CD4-positive, CD25-positive, alpha-beta regulatory T cell (primary cell): ENCODE data around the gene GPR33. TPM values are rescaled to one million over a fixed set of nuclear protein-coding genes. Genes with fewer than 3 reads are reported as not detected.

ENCODE experiments used
- ATAC-seq, 2 donors: fragments of 150-1000 bp; cut with Tn5 transposase; one replicate each; pipeline ENCODE4 v1.10.0; 2021; ENCODE audit warnings: low read depth in 2 of 2, moderate number of reproducible peaks in 2 of 2, moderate library complexity in 1 of 2
- DNase-seq, 3 donors: peaks; one replicate each; pipeline versions ENCODE4 v3.0.0 to v3.0.0-alpha.2; 2012 to 2022; ENCODE audit warnings: mixed read lengths in 1 of 3
- H3K27ac ChIP-seq: one replicate; pipeline ENCODE4 v1.7.0; 2013; ENCODE audit warnings: mild to moderate bottlenecking, low read length; ENCODE audit not compliant: insufficient read depth, poor library complexity, severe bottlenecking
- H3K27me3 ChIP-seq: one replicate; pipeline ENCODE4 v1.7.0; 2013; ENCODE audit warnings: low read length; ENCODE audit not compliant: control insufficient read depth, insufficient read depth
- H3K36me3 ChIP-seq: one replicate; pipeline ENCODE4 v1.7.0; 2013; ENCODE audit warnings: mild to moderate bottlenecking, low read length, moderate library complexity; ENCODE audit not compliant: control insufficient read depth, insufficient read depth
- H3K4me1 ChIP-seq: 2 replicates; pipeline ENCODE4 v1.7.0; 2013; ENCODE audit warnings: mild to moderate bottlenecking, low read length; ENCODE audit not compliant: insufficient read depth, control insufficient read depth, poor library complexity, severe bottlenecking
- H3K4me3 ChIP-seq: one replicate; pipeline ENCODE4 v1.7.0; 2013; ENCODE audit warnings: low read depth, mild to moderate bottlenecking, low read length, moderate library complexity
- H3K9me3 ChIP-seq, 2 experiments: 1 replicate in 1 of 2; 2 replicates in 1 of 2; pipeline ENCODE4 v1.7.0; 2013; ENCODE audit warnings: low read length in 2 of 2, mild to moderate bottlenecking in 1 of 2, moderate library complexity in 1 of 2; ENCODE audit not compliant: control insufficient read depth in 2 of 2
- H3K27ac Mint-ChIP-seq, 3 donors: one replicate each; pipeline ENCODE4 v1.8.0; 2020 to 2022; ENCODE audit warnings: mild to moderate bottlenecking in 3 of 3, mixed read lengths in 3 of 3, moderate library complexity in 2 of 3
- H3K27me3 Mint-ChIP-seq: one replicate; pipeline ENCODE4 v1.8.0; 2022; ENCODE audit warnings: mild to moderate bottlenecking, mixed read lengths
- H3K36me3 Mint-ChIP-seq: one replicate; pipeline ENCODE4 v1.8.0; 2020; ENCODE audit warnings: mixed read lengths
- H3K4me1 Mint-ChIP-seq, 4 donors: one replicate each; pipeline ENCODE4 v1.8.0; 2020 to 2022; ENCODE audit warnings: mixed read lengths in 4 of 4, mild to moderate bottlenecking in 1 of 4
- H3K4me3 Mint-ChIP-seq, 4 donors: one replicate each; pipeline ENCODE4 v1.8.0; 2020 to 2022; ENCODE audit warnings: mild to moderate bottlenecking in 4 of 4, mixed read lengths in 4 of 4, moderate library complexity in 3 of 4
- H3K9me3 Mint-ChIP-seq, 7 donors: one replicate each; pipeline ENCODE4 v1.8.0; 2020 to 2022; ENCODE audit warnings: mixed read lengths in 7 of 7, mild to moderate bottlenecking in 3 of 7, moderate library complexity in 2 of 7
- polyA plus RNA-seq, 4 donors: library from polyadenylated mRNA; unstranded; fragments of 300-500 nt; fragmentation: Illumina TruSeq; gene quantifications; one replicate each; pipeline ENCODE4 v1.2.3, GENCODE V29; 2021
- total RNA-seq: library from RNA; stranded (reverse); gene quantifications from one replicate; pipeline ENCODE4 v1.2.3, GENCODE V29; 2022

GPR33 gene
- total and polyA plus RNA-seq, 5 donors from 2014 or later, result not detected

DNA sequence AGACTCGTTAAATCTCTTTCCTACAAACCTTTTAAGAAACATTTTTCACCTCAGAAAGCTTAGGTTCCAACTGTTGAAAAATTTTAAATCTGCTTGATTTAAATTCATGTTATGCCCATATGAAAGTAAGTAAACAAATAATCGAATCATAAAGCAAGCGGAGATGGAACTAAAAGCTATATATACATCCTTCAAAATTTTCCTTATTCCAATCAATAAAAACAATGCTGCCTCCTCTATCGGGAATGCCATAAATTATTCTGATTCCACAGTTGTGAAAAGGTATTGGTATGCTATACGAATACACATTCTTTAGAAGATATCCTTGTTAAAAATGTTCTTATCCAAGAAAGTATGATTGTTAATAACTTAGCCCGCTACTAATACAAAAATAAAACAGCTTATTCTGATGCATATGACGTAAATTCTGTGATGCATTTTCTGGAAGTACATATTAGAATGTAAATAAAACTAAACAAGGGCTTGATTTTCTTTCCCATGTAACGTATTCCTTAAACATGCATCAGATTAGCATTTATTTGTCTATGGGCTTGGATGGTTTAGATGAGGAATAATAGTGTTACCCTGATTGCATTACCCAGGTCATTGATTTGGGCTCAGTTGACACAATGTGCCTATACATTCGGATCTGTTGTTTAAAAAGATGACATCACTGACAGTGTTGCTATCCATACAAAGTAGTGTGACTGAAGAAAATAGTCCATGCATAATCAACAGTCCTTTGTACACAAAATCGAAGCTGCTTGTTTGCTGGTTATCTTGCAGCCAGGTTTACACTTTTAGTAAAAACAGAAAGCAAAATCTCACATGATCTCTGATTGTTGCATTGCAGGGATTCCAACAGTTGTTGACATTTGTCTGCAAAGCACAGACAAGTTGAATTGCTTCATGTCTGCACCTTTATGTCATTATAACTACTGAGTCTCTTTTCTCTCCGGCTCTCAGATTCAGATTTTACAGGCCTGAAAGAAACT lies 29.9 kb downstream of the GPR33 start:
- ATAC-seq (no peak), DNase-seq (peak in 1 of 3 donors; percentile 7)
- Mint-ChIP-seq H3K27me3 (peaks cover 15% of the 10 kb centered on the region), H3K4me3 (peak overlapping the region; percentile 89 to 98 (median 96)), H3K36me3 (peaks cover 2% of the 10 kb centered on the region), H3K27ac (peak overlapping the region; percentile 95 to 97 (median 97)), H3K4me1 (peaks cover 12 to 42% (median 19%) of the 10 kb centered on the region in 4 donors), H3K9me3 (peaks cover 0 to 2% (median 0%) of the 10 kb centered on the region in 7 donors)
- Histone ChIP-seq H3K27ac (peak overlapping the region; percentile 60), H3K36me3 (no peaks in the 10 kb centered on the region), H3K9me3 (no peaks in the 10 kb centered on the region), H3K4me3 (peak overlapping the region; percentile 85), H3K27me3 (peaks cover 3% of the 10 kb centered on the region), H3K4me1 (peaks cover 19% of the 10 kb centered on the region)

- H3K9me3 Mint-ChIP-seq, result peaks cover 0 to 2% (median 0%) of the 10 kb centered on the region in 7 donors
- ATAC-seq, result peak; percentile 98
- H3K4me3 Mint-ChIP-seq, result peak within 1 kb of the TSS; percentile 89 to 98 (median 96)
- H3K4me3 ChIP-seq, result peak within 1 kb of the TSS; percentile 85
- H3K27ac ChIP-seq, result peak within 1 kb of the TSS; percentile 60
- peaks cover 12 to 42% (median 19%) of the 10 kb centered on the region in 4 donors for H3K4me1 Mint-ChIP-seq
- H3K9me3 ChIP-seq, result no peaks in the 10 kb centered on the region
- DNase-seq, result peak; percentile 88 to 94 (median 89)
- H3K27ac Mint-ChIP-seq, result peak within 1 kb of the TSS; percentile 95 to 97 (median 97)
- H3K36me3 Mint-ChIP-seq, result peaks cover 7% of the 10 kb centered on the region
- H3K36me3 ChIP-seq, result peaks cover 5% of the 10 kb centered on the region
- H3K4me1 ChIP-seq, result peaks cover 19% of the 10 kb centered on the region
- peaks cover 11% of the 10 kb centered on the region for H3K27me3 Mint-ChIP-seq
- H3K27me3 ChIP-seq, result peaks cover 3% of the 10 kb centered on the region
Observed at GRCh38 chr14:31456841-31457664, 30.8 kb downstream of the GPR33 start, which contains the start of gene DTD2. TSS of gene DTD2 (minus strand) at chr14:31457506. CDS start at chr14:31457393, 113 bp downstream.

GRCh38 chr14:31449971-31450610 lies 37.7 kb downstream of the GPR33 start:
- Mint-ChIP-seq H3K9me3 (peaks cover 0 to 1% (median 0%) of the 10 kb centered on the region in 7 donors), H3K27me3 (no peaks in the 10 kb centered on the region), H3K27ac (no peak overlapping the region), H3K4me3 (no peak overlapping the region), H3K36me3 (peaks cover 31% of the 10 kb centered on the region), H3K4me1 (peaks cover 9 to 15% (median 13%) of the 10 kb centered on the region in 4 donors)
- ATAC-seq, result peak in 1 of 2 donors; percentile 34
- DNase-seq, result peak in 2 of 3 donors; percentile 23 to 49
- H3K27me3 ChIP-seq, result no peaks in the 10 kb centered on the region
- no peaks in the 10 kb centered on the region for H3K4me1 ChIP-seq
- H3K36me3 ChIP-seq, result peaks cover 21% of the 10 kb centered on the region
- H3K27ac ChIP-seq, result no peak overlapping the region
- H3K9me3 ChIP-seq, result no peaks in the 10 kb centered on the region
- H3K4me3 ChIP-seq, result no peak overlapping the region

- peaks cover 0 to under 1% (median 0%) of the 10 kb centered on the region in 7 donors for H3K9me3 Mint-ChIP-seq
- DNase-seq (no peak), ATAC-seq (no peak)
- peaks cover 33% of the 10 kb centered on the region for H3K36me3 Mint-ChIP-seq
- Histone ChIP-seq H3K27ac (no peak overlapping the region), H3K9me3 (no peaks in the 10 kb centered on the region), H3K27me3 (no peaks in the 10 kb centered on the region), H3K36me3 (peaks cover 21% of the 10 kb centered on the region), H3K4me3 (no peak overlapping the region), H3K4me1 (no peaks in the 10 kb centered on the region)
- H3K27me3 Mint-ChIP-seq, result no peaks in the 10 kb centered on the region
- no peak overlapping the region for H3K27ac Mint-ChIP-seq
- peaks cover 5 to 12% (median 8%) of the 10 kb centered on the region in 4 donors for H3K4me1 Mint-ChIP-seq
- no peak overlapping the region for H3K4me3 Mint-ChIP-seq
Observed at GRCh38 chr14:31449136-31449535, 38.7 kb downstream of the GPR33 start.

GRCh38 chr14:31445703-31446102 lies 42.1 kb downstream of the GPR33 start:
- Mint-ChIP-seq H3K27me3 (no peaks in the 10 kb centered on the region), H3K4me1 (peaks cover 0 to 7% (median 3%) of the 10 kb centered on the region in 4 donors), H3K27ac (no peak overlapping the region)

GRCh38 chr14:31442284-31442683 lies 45.6 kb downstream of the GPR33 start:
- no peaks in the 10 kb centered on the region for H3K27me3 Mint-ChIP-seq
- no peak overlapping the region for H3K4me3 ChIP-seq
- DNase-seq (no peak), ATAC-seq (no peak)
- H3K27me3 ChIP-seq, result no peaks in the 10 kb centered on the region
- no peak overlapping the region for H3K27ac ChIP-seq
- H3K9me3 ChIP-seq, result no peaks in the 10 kb centered on the region
- no peak overlapping the region for H3K4me3 Mint-ChIP-seq
- H3K27ac Mint-ChIP-seq, result no peak overlapping the region
- H3K36me3 ChIP-seq, result peaks cover 4% of the 10 kb centered on the region
- no peaks in the 10 kb centered on the region for H3K4me1 ChIP-seq
- H3K36me3 Mint-ChIP-seq, result peaks cover 17% of the 10 kb centered on the region
- peaks cover 0 to 7% (median 0%) of the 10 kb centered on the region in 4 donors for H3K4me1 Mint-ChIP-seq
- peaks cover 0 to 2% (median 0%) of the 10 kb centered on the region in 7 donors for H3K9me3 Mint-ChIP-seq

More at GRCh38 chr14:31445703-31446102, 42.1 kb downstream of the GPR33 start:
- Mint-ChIP-seq H3K36me3 (peaks cover 23% of the 10 kb centered on the region), H3K9me3 (peaks cover 0 to 2% (median 0%) of the 10 kb centered on the region in 7 donors), H3K4me3 (no peak overlapping the region)
- Histone ChIP-seq H3K4me3 (no peak overlapping the region), H3K9me3 (no peaks in the 10 kb centered on the region), H3K27ac (no peak overlapping the region), H3K27me3 (no peaks in the 10 kb centered on the region), H3K36me3 (peaks cover 8% of the 10 kb centered on the region), H3K4me1 (no peaks in the 10 kb centered on the region)
- ATAC-seq, result no peak
- DNase-seq, result no peak
